RKO (cell line): ENCODE results near the gene ZNF326.
"Not testable (repeated sequence)": the region's sequence is repeated elsewhere in the genome, so short reads cannot be mapped to it uniquely, and the experiment has no call there.

ENCODE experiments used
- DNase-seq: peaks from one replicate; pipeline ENCODE4 v3.0.0-alpha.2; 2016; ENCODE audit warnings: low spot score

The ZNF326 gene

GRCh38 chr1:89998306-89998705 is 3.4 kb downstream of the ZNF326 start:
- peak; percentile 39 for DNase-seq

GRCh38 chr1:89999208-89999607 is 4.3 kb downstream of the ZNF326 start:
- no peak for DNase-seq

- DNase-seq: no peak
Measured at GRCh38 chr1:89999628-90000027, 4.7 kb downstream of the ZNF326 start.

- peak; percentile 11 for DNase-seq
Measured at GRCh38 chr1:90000934-90001676, 6.2 kb downstream of the ZNF326 start.

GRCh38 chr1:90007979-90008404 is 13.1 kb downstream of the ZNF326 start:
- no peak for DNase-seq

GRCh38 chr1:90012300-90012699 is 17.4 kb downstream of the ZNF326 start:
- no peak for DNase-seq

GRCh38 chr1:90023691-90024090 is 28.8 kb downstream of the ZNF326 start:
- DNase-seq: no peak

- DNase-seq: no peak
Measured at GRCh38 chr1:90027281-90027680, 32.4 kb downstream of the ZNF326 start.

GRCh38 chr1:90039652-90040051 is 44.7 kb downstream of the ZNF326 start:
- DNase-seq: no peak

GRCh38 chr1:90043586-90043985 is 48.7 kb downstream of the ZNF326 start:
- no peak for DNase-seq

GRCh38 chr1:90044346-90044745 is 49.4 kb downstream of the ZNF326 start:
- DNase-seq: no peak

- DNase-seq: peak; percentile 53
Measured at GRCh38 chr1:90045853-90046563, 51.1 kb downstream of the ZNF326 start.

- no peak for DNase-seq
Measured at GRCh38 chr1:90046635-90047034, 51.7 kb downstream of the ZNF326 start.

- no peak for DNase-seq
Measured at GRCh38 chr1:90048043-90048442, 53.1 kb downstream of the ZNF326 start.

- DNase-seq: not testable (repeated sequence)
Measured at GRCh38 chr1:90062700-90063643, 68.1 kb downstream of the ZNF326 start.

- not testable (repeated sequence) for DNase-seq
Measured at GRCh38 chr1:90064109-90064508, 69.2 kb downstream of the ZNF326 start.

- DNase-seq: no peak
Measured at GRCh38 chr1:90067194-90067931, 72.5 kb downstream of the ZNF326 start.

- DNase-seq: no peak
Measured at GRCh38 chr1:90068611-90069280, 73.8 kb downstream of the ZNF326 start.

- no peak for DNase-seq
Measured at GRCh38 chr1:90074137-90074536, 79.2 kb downstream of the ZNF326 start.

- no peak for DNase-seq
Measured at GRCh38 chr1:90074566-90074965, 79.7 kb downstream of the ZNF326 start.

GRCh38 chr1:90074970-90075391 is 80.1 kb downstream of the ZNF326 start:
- DNase-seq: no peak
